Thyroid gland (tissue), 4 donors: ENCODE results near the gene S100A3.

ENCODE experiments used
- POLR2A ChIP-seq, 2 donors: fragments of 450-650 bp; IDR thresholded peaks; one replicate each; pipeline ENCODE4 v1.6.1; 2017; ENCODE audit warnings: antibody characterized with exemption in 2 of 2, mild to moderate bottlenecking in 2 of 2, moderate library complexity in 1 of 2
- TF ChIP-seq, protein P1 (sequence below), 6 experiments: fragments of 200-600 bp in 3 of 6; fragments of 450-650 bp in 3 of 6; sonication (generic) in 3 of 6; IDR thresholded peaks; one replicate each; pipeline ENCODE4 v1.5.1; 2016 to 2019; ENCODE audit warnings: antibody characterized with exemption in 6 of 6, mild to moderate bottlenecking in 2 of 6, inconsistent platforms in 1 of 6, moderate library complexity in 1 of 6

DNA sequence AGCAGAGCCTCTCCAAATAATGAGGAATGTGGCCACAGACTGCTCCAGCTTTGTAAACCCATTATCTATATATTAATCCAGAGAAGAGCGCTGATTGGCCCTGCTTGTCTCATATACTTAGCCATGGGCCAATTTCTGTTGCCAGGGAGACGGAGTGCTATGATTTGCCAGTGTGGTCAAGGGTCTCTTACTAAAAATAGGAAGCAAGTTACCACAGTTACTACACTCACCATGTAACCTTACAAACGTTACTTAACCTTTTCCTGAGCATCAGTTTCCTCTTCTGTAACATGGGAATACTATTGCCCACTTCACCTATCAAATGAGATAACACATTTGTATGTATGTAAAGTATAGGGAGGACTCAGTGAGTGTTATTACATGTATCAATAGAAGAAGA, 24.3 kb upstream of the S100A3 start:
- no peak for TF ChIP-seq POLR2A (IDR thresholded peaks at IDR 0.05)
- TF ChIP-seq, protein P1, sequence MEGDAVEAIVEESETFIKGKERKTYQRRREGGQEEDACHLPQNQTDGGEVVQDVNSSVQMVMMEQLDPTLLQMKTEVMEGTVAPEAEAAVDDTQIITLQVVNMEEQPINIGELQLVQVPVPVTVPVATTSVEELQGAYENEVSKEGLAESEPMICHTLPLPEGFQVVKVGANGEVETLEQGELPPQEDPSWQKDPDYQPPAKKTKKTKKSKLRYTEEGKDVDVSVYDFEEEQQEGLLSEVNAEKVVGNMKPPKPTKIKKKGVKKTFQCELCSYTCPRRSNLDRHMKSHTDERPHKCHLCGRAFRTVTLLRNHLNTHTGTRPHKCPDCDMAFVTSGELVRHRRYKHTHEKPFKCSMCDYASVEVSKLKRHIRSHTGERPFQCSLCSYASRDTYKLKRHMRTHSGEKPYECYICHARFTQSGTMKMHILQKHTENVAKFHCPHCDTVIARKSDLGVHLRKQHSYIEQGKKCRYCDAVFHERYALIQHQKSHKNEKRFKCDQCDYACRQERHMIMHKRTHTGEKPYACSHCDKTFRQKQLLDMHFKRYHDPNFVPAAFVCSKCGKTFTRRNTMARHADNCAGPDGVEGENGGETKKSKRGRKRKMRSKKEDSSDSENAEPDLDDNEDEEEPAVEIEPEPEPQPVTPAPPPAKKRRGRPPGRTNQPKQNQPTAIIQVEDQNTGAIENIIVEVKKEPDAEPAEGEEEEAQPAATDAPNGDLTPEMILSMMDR (IDR thresholded peaks at IDR 0.05): no peak
